K562 (cell line): Measurements from ENCODE around the gene RGPD8. TPM values are rescaled to one million over a fixed set of nuclear protein-coding genes. Genes with fewer than 3 reads are reported as not detected.

ENCODE experiments used
- BMI1 ChIP-seq: fragments of 150-350 bp; IDR thresholded peaks from 2 replicates; pipeline ENCODE4 v1.6.1; 2014; ENCODE audit warnings: low read length
- CAMTA2 ChIP-seq: fragments of 250-450 bp; sonication (Bioruptor Pico); conservative IDR thresholded peaks from 2 replicates; pipeline ENCODE4 v1.5.1; 2022
- ELF1 ChIP-seq: fragments of 200-800 bp; sonication (Bioruptor generic); IDR thresholded peaks from 2 replicates; pipeline ENCODE4 v1.6.1; 2016; ENCODE audit warnings: missing genetic modification characterization, missing compliant biosample characterization
- ETS1 ChIP-seq: conservative IDR thresholded peaks from 2 replicates; pipeline ENCODE4 v1.6.1; 2011; ENCODE audit warnings: low read depth, mild to moderate bottlenecking, low read length; ENCODE audit not compliant: control insufficient read depth
- FUS ChIP-seq: fragments of 200-400 bp; formaldehyde crosslinking; optimal IDR thresholded peaks from 2 replicates; pipeline ENCODE3; 2017; ENCODE audit warnings: low read depth, low read length
- HMGN3 ChIP-seq: IDR thresholded peaks from 2 replicates; pipeline ENCODE4 v1.6.1; 2011; ENCODE audit warnings: borderline replicate concordance, low read depth, mild to moderate bottlenecking, mixed read lengths, low read length; ENCODE audit not compliant: insufficient read length; ENCODE audit errors: extremely low read depth
- HNRNPLL ChIP-seq: fragments of 200-400 bp; formaldehyde crosslinking; IDR thresholded peaks from 2 replicates; pipeline ENCODE4 v1.6.1; 2017; ENCODE audit warnings: low read length, low read depth, mild to moderate bottlenecking; ENCODE audit not compliant: poor library complexity, severe bottlenecking
- LEF1 ChIP-seq: fragments of 450-650 bp; IDR thresholded peaks from 2 replicates; pipeline ENCODE4 v1.6.1; 2016; ENCODE audit warnings: mild to moderate bottlenecking
- MAZ ChIP-seq, 2 experiments: fragments of 450-650 bp in 1 of 2; sonication (generic) in 1 of 2; formaldehyde crosslinking; IDR thresholded peaks in 1 of 2; conservative IDR thresholded peaks in 1 of 2; 2 replicates each; pipeline versions ENCODE4 v1.4.0 to v1.5.0; 2020; ENCODE audit warnings: mild to moderate bottlenecking in 1 of 2, missing genetic modification reagents in 1 of 2
- STAT6 ChIP-seq: sonication (generic); formaldehyde crosslinking; IDR thresholded peaks from 2 replicates; pipeline ENCODE4 v1.8.1; 2023; ENCODE audit warnings: mild to moderate bottlenecking, missing genetic modification reagents
- THRA ChIP-seq: fragments of 450-650 bp; IDR thresholded peaks from 2 replicates; pipeline ENCODE4 v1.6.1; 2017; ENCODE audit warnings: mild to moderate bottlenecking, moderate library complexity
- polyA plus RNA-seq, 8 experiments: library from polyadenylated mRNA; depleted of rRNA in 4 of 8; stranded (reverse) in 5 of 8; unstranded in 3 of 8; fragments of >200 nt; fragmentation: Nextera tagmentation in 2 of 8; fragmentation: Illumina TruSeq in 1 of 8; extraction: Ambion mirVana in 2 of 8; extraction: Trizol in 1 of 8; gene quantifications; 2 replicates each; pipeline versions ENCODE4 v1.2.1 to v1.2.3, GENCODE V29; 2011 to 2014; ENCODE audit warnings: inconsistent platforms in 1 of 8, missing spikeins in 1 of 8
- total RNA-seq, 7 experiments: library from RNA; depleted of rRNA in 6 of 7; stranded (reverse); fragments of >200 nt in 6 of 7; fragmentation: Illumina TruSeq in 2 of 7; extraction: Trizol in 2 of 7; gene quantifications; 2 replicates each; pipeline versions ENCODE4 v1.2.1 to v1.2.3, GENCODE V29; 2011 to 2021; ENCODE audit warnings: low replicate concordance in 1 of 7
- TF ChIP-seq, protein P1 (sequence below): fragments of 250-450 bp; sonication (Bioruptor Pico); IDR thresholded peaks from 2 replicates; pipeline ENCODE4 v1.8.0; 2021; ENCODE audit warnings: borderline replicate concordance, mild to moderate bottlenecking, moderate library complexity; ENCODE audit not compliant: poor library complexity, severe bottlenecking
- TF ChIP-seq, protein P2 (sequence below): fragments of 450-650 bp; IDR thresholded peaks from 2 replicates; pipeline ENCODE4 v1.6.1; 2018; ENCODE audit not compliant: partially characterized antibody
- TF ChIP-seq, protein P3 (sequence below): fragments of 200-800 bp; sonication (Bioruptor generic); IDR thresholded peaks from 2 replicates; pipeline ENCODE4 v1.6.1; 2017; ENCODE audit warnings: missing genetic modification characterization, missing compliant biosample characterization

RGPD8 gene
- total and polyA plus RNA-seq, 9 of the 15 experiments (the other 6 are each of a cell fraction or from before 2014, with no cell fraction given): 0.03 to 0.47 (median 0.12) TPM; not detected in 1

DNA sequence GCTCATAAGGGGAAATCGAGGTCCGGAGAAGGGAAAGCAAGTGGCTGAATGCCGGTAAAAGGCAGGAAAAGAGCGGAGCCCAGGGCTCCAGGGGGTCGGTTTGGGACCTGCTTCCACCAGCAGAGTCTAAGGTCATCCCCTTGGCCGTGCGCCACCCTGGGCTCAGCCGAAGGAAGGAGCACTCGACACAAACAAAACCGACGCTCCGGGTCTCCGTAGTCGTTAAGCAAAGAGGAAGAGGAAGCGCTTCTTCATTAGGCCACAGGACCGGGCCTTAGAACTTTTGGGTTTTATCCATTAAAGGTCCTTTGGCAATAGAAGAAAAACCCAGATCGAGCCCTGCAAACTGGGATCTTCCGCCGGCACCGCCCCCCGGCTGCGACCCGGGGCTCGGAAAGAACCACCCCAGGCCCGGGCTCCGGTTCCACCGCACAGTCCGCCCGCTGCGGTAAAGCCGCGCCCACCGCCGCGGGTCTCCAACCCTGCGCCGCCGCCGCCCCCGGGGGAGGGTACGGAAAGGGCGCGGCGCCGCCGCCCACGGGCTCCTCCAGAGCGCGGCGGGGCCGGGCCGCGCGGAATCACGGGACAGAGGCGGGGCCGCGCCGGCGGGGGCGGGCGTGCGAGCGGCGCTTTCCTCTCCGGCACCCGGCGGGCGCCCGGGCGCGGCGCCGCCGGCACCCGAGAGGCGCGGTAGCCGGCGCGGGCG, 48.2 kb upstream of the RGPD8 start, which contains the start of gene TTL (continued):
- peak; percentile 41; the same call in 1 of the 2 replicates for TF ChIP-seq ELF1 (tag)
- TF ChIP-seq, protein P1, sequence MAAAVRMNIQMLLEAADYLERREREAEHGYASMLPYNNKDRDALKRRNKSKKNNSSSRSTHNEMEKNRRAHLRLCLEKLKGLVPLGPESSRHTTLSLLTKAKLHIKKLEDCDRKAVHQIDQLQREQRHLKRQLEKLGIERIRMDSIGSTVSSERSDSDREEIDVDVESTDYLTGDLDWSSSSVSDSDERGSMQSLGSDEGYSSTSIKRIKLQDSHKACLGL (CRISPR knock-in tag): no peak
- TF ChIP-seq HNRNPLL: peak; percentile 96
- TF ChIP-seq THRA: no peak
- TF ChIP-seq MAZ (CRISPR knock-in tag; conservative IDR thresholded peaks at IDR 0.05 in 1 of 2, IDR thresholded peaks at IDR 0.05 in 1 of 2): peak; percentile 10 to 73; a peak in 3 of 4 replicates
- TF ChIP-seq FUS: no peak
- TF ChIP-seq, protein P2, sequence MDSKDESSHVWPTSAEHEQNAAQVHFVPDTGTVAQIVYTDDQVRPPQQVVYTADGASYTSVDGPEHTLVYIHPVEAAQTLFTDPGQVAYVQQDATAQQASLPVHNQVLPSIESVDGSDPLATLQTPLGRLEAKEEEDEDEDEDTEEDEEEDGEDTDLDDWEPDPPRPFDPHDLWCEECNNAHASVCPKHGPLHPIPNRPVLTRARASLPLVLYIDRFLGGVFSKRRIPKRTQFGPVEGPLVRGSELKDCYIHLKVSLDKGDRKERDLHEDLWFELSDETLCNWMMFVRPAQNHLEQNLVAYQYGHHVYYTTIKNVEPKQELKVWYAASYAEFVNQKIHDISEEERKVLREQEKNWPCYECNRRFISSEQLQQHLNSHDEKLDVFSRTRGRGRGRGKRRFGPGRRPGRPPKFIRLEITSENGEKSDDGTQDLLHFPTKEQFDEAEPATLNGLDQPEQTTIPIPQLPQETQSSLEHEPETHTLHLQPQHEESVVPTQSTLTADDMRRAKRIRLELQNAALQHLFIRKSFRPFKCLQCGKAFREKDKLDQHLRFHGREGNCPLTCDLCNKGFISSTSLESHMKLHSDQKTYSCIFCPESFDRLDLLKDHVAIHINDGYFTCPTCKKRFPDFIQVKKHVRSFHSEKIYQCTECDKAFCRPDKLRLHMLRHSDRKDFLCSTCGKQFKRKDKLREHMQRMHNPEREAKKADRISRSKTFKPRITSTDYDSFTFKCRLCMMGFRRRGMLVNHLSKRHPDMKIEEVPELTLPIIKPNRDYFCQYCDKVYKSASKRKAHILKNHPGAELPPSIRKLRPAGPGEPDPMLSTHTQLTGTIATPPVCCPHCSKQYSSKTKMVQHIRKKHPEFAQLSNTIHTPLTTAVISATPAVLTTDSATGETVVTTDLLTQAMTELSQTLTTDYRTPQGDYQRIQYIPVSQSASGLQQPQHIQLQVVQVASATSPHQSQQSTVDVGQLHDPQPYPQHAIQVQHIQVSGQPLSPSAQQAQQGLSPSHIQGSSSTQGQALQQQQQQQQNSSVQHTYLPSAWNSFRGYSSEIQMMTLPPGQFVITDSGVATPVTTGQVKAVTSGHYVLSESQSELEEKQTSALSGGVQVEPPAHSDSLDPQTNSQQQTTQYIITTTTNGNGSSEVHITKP: peak; percentile 4
- TF ChIP-seq, protein P3, sequence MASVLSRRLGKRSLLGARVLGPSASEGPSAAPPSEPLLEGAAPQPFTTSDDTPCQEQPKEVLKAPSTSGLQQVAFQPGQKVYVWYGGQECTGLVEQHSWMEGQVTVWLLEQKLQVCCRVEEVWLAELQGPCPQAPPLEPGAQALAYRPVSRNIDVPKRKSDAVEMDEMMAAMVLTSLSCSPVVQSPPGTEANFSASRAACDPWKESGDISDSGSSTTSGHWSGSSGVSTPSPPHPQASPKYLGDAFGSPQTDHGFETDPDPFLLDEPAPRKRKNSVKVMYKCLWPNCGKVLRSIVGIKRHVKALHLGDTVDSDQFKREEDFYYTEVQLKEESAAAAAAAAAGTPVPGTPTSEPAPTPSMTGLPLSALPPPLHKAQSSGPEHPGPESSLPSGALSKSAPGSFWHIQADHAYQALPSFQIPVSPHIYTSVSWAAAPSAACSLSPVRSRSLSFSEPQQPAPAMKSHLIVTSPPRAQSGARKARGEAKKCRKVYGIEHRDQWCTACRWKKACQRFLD (CRISPR knock-in tag): no peak
- 0 out of 2 replicates have a peak, but pooled peaks have one; percentile 23 for TF ChIP-seq ETS1
- TF ChIP-seq BMI1: no peak
- peak; percentile 88 for TF ChIP-seq HMGN3
- TF ChIP-seq LEF1: peak; percentile 4
- TF ChIP-seq STAT6 (CRISPR knock-in tag): no peak
- TF ChIP-seq CAMTA2 (CRISPR knock-in tag): no peak
